GM19324 (cell line): Measurements from ENCODE around the gene WDFY4.

ENCODE experiments used
- ATAC-seq: cut with Tn5 transposase; IDR thresholded peaks from one replicate; pipeline ENCODE4 v1.9.1; 2021; ENCODE audit warnings: mild to moderate bottlenecking, moderate library complexity; ENCODE audit not compliant: unreplicated experiment, low FRiP score

Gene WDFY4

GRCh38 chr10:48805411-48805810, 120.7 kb downstream of the WDFY4 start:
- no peak for ATAC-seq

- no peak for ATAC-seq
Measured at GRCh38 chr10:48805848-48806247, 121.2 kb downstream of the WDFY4 start.

- ATAC-seq = no peak
Measured at GRCh38 chr10:48806342-48806741, 121.7 kb downstream of the WDFY4 start.

- no peak for ATAC-seq
Measured at GRCh38 chr10:48807791-48808470, 123.3 kb downstream of the WDFY4 start.

- ATAC-seq = no peak
Measured at GRCh38 chr10:48809261-48809660, 124.6 kb downstream of the WDFY4 start.

GRCh38 chr10:48811461-48811860, 126.8 kb downstream of the WDFY4 start:
- ATAC-seq = no peak

- no peak for ATAC-seq
Measured at GRCh38 chr10:48811917-48812316, 127.2 kb downstream of the WDFY4 start.

- ATAC-seq = no peak
Measured at GRCh38 chr10:48813291-48813690, 128.6 kb downstream of the WDFY4 start.

GRCh38 chr10:48813825-48814224, 129.2 kb downstream of the WDFY4 start:
- ATAC-seq = no peak

- ATAC-seq = no peak
Measured at GRCh38 chr10:48814933-48815332, 130.3 kb downstream of the WDFY4 start.

- no peak for ATAC-seq
Measured at GRCh38 chr10:48817141-48817540, 132.5 kb downstream of the WDFY4 start.

- no peak for ATAC-seq
Measured at GRCh38 chr10:48818081-48818480, 133.4 kb downstream of the WDFY4 start.

- no peak for ATAC-seq
Measured at GRCh38 chr10:48818861-48819520, 134.3 kb downstream of the WDFY4 start.

- ATAC-seq = no peak
Measured at GRCh38 chr10:48819783-48820182, 135.1 kb downstream of the WDFY4 start.

GRCh38 chr10:48820231-48820630, 135.6 kb downstream of the WDFY4 start:
- no peak for ATAC-seq

GRCh38 chr10:48820699-48821098, 136.0 kb downstream of the WDFY4 start:
- ATAC-seq = no peak

GRCh38 chr10:48821111-48821510, 136.4 kb downstream of the WDFY4 start:
- ATAC-seq = no peak

- ATAC-seq = no peak
Measured at GRCh38 chr10:48821692-48822091, 137.0 kb downstream of the WDFY4 start.

- no peak for ATAC-seq
Measured at GRCh38 chr10:48833674-48834073, 149.0 kb downstream of the WDFY4 start.

GRCh38 chr10:48834189-48834965, 149.7 kb downstream of the WDFY4 start:
- no peak for ATAC-seq

- ATAC-seq = no peak
Measured at GRCh38 chr10:48835781-48836180, 151.1 kb downstream of the WDFY4 start.

- ATAC-seq = no peak
Measured at GRCh38 chr10:48836605-48837004, 151.9 kb downstream of the WDFY4 start.
